Lower lobe of right lung (tissue), 2 donors: ENCODE results near the gene UCHL3. TPM values are rescaled to one million over a fixed set of nuclear protein-coding genes. Genes with fewer than 3 reads are reported as not detected.

Source experiments
- ATAC-seq, 2 donors: fragments of 200-7000 bp; cut with Tn5 transposase; one replicate each; pipeline ENCODE4 v1.9.1; 2020 to 2022; ENCODE audit warnings: mild to moderate bottlenecking in 2 of 2, moderate library complexity in 2 of 2
- DNase-seq: peaks from one replicate; pipeline ENCODE4 v3.0.0-alpha.2; 2020
- H3K27ac ChIP-seq: fragments of 200-600 bp; one replicate; pipeline ENCODE4 v1.8.0; 2022
- H3K27me3 ChIP-seq: fragments of 200-600 bp; one replicate; pipeline ENCODE4 v1.8.0; 2022; ENCODE audit warnings: low read depth
- H3K36me3 ChIP-seq: fragments of 200-600 bp; one replicate; pipeline ENCODE4 v1.8.0; 2022; ENCODE audit warnings: mild to moderate bottlenecking
- H3K4me1 ChIP-seq: fragments of 200-600 bp; one replicate; pipeline ENCODE4 v1.8.0; 2022
- H3K4me3 ChIP-seq: fragments of 200-600 bp; one replicate; pipeline ENCODE4 v1.8.0; 2022; ENCODE audit warnings: mild to moderate bottlenecking
- H3K9me3 ChIP-seq: fragments of 200-600 bp; one replicate; pipeline ENCODE4 v1.8.0; 2022
- intact Hi-C: fragments of 100-400 bp; cut with DNase I; formaldehyde crosslinking; loops from one replicate; pipeline ENCODE4 v1.11.0; 2022
- total RNA-seq: library from RNA; stranded (reverse); fragmentation: NEBNext Ultra II Directional; extraction: Animal tissue kit (Norgen Biotek cat#: 25700); gene quantifications from one replicate; pipeline ENCODE4 v1.2.1, GENCODE V29; 2021
- TF ChIP-seq, protein P1 (sequence below): fragments of 200-600 bp; IDR thresholded peaks from one replicate; pipeline ENCODE4 v1.8.0; 2022; ENCODE audit warnings: antibody characterized with exemption, mild to moderate bottlenecking
- donor health status: DM: no; HTN: yes; CAD: no; lungs with severe emphysema.

UCHL3 gene
- total RNA-seq, 1 donor from 2014 or later, result 14.0 TPM

DNA sequence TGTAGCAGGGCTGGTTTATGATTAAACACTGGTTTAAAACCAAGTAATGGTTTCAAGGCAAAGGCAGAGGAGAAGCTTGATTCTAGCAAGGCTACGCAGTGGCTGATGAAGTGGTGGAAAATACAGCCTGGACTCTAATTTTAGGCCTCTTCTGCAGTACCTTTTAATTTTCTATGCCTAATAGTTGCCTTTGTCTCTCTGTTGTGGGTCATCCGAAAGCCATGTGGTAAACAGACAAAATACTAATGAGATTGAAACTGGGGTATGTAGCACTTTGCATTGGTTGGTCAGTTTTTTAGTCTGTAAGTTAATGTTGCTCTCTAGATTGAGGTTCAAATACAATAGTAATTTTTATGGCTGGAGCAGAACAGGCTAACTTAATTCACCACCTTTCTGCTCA, 89.9 kb downstream of the UCHL3 start:
- intact Hi-C loops, result no loop called here
- no peak overlapping the region for H3K27ac ChIP-seq

DNA sequence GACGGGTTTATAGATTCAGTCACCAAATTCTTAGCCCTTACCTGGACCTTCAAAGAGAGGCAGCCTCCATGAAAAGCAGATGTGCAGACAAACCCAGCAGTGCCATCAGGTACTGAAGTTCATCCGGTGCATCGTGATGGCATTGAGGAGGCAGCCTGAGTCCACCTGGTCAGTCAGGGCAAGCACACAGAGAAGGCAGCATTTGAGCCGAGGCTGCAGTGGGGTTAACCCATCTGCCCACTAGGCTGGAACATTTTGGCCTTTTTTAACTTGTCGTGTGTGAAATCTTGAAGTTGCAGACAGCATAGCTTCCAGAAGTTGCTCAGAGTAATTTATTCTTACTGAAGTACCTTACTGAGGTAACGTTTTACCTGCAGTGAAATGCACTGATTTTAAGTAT, 91.4 kb downstream of the UCHL3 start:
- Histone ChIP-seq H3K36me3 (no peaks in the 10 kb centered on the region), H3K4me3 (no peak overlapping the region), H3K27ac (no peak overlapping the region), H3K27me3 (peaks cover 4% of the 10 kb centered on the region), H3K9me3 (no peaks in the 10 kb centered on the region), H3K4me1 (peaks cover 10% of the 10 kb centered on the region)
- TF ChIP-seq, protein P1, sequence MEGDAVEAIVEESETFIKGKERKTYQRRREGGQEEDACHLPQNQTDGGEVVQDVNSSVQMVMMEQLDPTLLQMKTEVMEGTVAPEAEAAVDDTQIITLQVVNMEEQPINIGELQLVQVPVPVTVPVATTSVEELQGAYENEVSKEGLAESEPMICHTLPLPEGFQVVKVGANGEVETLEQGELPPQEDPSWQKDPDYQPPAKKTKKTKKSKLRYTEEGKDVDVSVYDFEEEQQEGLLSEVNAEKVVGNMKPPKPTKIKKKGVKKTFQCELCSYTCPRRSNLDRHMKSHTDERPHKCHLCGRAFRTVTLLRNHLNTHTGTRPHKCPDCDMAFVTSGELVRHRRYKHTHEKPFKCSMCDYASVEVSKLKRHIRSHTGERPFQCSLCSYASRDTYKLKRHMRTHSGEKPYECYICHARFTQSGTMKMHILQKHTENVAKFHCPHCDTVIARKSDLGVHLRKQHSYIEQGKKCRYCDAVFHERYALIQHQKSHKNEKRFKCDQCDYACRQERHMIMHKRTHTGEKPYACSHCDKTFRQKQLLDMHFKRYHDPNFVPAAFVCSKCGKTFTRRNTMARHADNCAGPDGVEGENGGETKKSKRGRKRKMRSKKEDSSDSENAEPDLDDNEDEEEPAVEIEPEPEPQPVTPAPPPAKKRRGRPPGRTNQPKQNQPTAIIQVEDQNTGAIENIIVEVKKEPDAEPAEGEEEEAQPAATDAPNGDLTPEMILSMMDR, result no peak
- ATAC-seq (no peak), DNase-seq (no peak)
- intact Hi-C loops, result no loop called here

More for the DNA sequence above, 89.9 kb downstream of the UCHL3 start:
- Histone ChIP-seq H3K4me3 (no peak overlapping the region), H3K4me1 (peaks cover 17% of the 10 kb centered on the region), H3K9me3 (no peaks in the 10 kb centered on the region), H3K36me3 (no peaks in the 10 kb centered on the region), H3K27me3 (peaks cover 4% of the 10 kb centered on the region)
- DNase-seq (no peak), ATAC-seq (no peak)
- TF ChIP-seq, protein P1, result no peak

DNA sequence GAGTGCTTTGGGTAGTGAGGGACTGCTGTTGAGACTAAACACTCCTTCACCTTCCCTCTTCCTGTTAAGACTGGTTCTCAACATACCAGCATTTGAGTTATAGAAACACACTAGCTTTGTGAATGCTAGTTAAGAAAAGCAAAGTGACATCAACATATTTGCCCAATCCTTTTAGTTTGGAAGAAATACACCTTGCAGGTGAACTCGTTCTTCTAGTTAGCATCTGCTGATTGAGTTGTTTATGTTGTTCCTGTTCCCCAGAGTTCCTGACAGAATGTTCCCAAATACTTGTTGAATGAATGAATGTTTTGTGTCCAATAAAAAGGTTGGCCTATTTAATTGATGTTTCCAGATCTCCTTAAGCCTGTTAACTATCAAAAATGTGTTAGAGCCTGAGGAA, 93.6 kb downstream of the UCHL3 start:
- TF ChIP-seq, protein P1, result no peak
- Histone ChIP-seq H3K4me3 (no peak overlapping the region), H3K9me3 (no peaks in the 10 kb centered on the region), H3K36me3 (no peaks in the 10 kb centered on the region), H3K27me3 (no peaks in the 10 kb centered on the region), H3K4me1 (no peaks in the 10 kb centered on the region), H3K27ac (no peak overlapping the region)
- no peak for DNase-seq
- intact Hi-C loops, result no loop called here
- ATAC-seq, result no peak

DNA sequence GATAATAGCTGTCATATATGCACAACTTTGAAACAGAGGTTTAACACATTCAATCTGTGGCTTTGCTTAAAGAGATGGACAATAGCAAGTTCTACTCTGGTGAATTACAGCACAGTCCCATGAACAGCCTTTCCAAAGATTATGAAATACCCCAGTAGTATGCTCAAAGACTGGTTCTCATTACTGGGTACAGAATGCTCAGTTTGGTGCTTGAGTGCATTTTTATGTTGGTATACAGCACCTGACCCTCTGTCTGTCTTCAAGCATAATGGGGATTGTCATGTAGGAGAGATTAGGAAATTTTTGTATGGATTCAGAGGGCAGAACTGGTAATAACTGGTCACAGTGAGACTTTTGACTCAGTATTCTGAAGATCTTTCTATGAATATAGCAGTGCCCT, 94.1 kb downstream of the UCHL3 start:
- Histone ChIP-seq H3K27ac (no peak overlapping the region), H3K27me3 (no peaks in the 10 kb centered on the region), H3K9me3 (no peaks in the 10 kb centered on the region), H3K36me3 (no peaks in the 10 kb centered on the region), H3K4me3 (no peak overlapping the region), H3K4me1 (no peaks in the 10 kb centered on the region)
- TF ChIP-seq, protein P1, result no peak
- DNase-seq (no peak), ATAC-seq (peak in 1 of 2 donors; percentile 30)
- intact Hi-C loops, result no loop called here

DNA sequence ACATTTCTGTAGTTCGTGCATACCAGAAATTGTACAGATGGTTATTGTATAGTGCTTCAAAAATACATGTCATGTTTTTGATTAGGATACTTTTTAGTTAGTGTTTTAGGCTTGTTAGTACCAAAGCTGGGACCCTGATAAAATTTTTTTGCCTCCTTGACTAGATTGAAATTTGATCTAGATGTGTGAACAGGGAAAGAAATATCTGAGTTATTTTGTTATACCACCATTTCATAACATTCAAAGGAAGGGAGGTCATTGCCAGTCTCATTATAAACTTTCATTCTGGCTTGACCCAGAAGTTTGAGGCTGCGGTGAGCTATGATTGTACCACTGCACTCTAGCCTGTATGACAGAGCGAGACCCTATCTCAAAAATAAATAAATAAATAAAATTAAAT, 95.5 kb downstream of the UCHL3 start:
- DNase-seq (no peak), ATAC-seq (no peak)
- H3K27ac ChIP-seq, result no peak overlapping the region
- TF ChIP-seq, protein P1, result no peak
- no peaks in the 10 kb centered on the region for H3K27me3 ChIP-seq
- intact Hi-C loops, result no loop called here
- H3K36me3 ChIP-seq, result no peaks in the 10 kb centered on the region
- H3K9me3 ChIP-seq, result no peaks in the 10 kb centered on the region
- no peak overlapping the region for H3K4me3 ChIP-seq
- H3K4me1 ChIP-seq, result no peaks in the 10 kb centered on the region
